GM10248 (cell line): Measurements from ENCODE around the gene MGAT4C.
"Not testable (repeated sequence)": the region's sequence is repeated elsewhere in the genome, so short reads cannot be mapped to it uniquely, and the experiment has no call there.

Experiments used
- CTCF ChIA-PET: fragments of 300-600 bp; sonication (Branson Sonifier 250); formaldehyde crosslinking; extraction: SDS; loops from one replicate; lab custom pipeline; 2021; ENCODE audit warnings: antibody characterized with exemption; lab: Yijun Ruan, JAX
- POLR2A ChIA-PET: fragments of 350-650 bp; sonication (Branson Sonifier 250); formaldehyde crosslinking; extraction: SDS; loops from one replicate; lab custom pipeline; 2020; ENCODE audit warnings: antibody characterized with exemption; lab: Yijun Ruan, JAX
- DNase-seq: peaks from one replicate; pipeline ENCODE4 v3.0.0; 2012; ENCODE audit errors: extremely low spot score
- CTCF ChIP-seq: IDR thresholded peaks from 2 replicates; pipeline ENCODE4 v1.5.1; 2012; ENCODE audit warnings: mild to moderate bottlenecking, low read depth; ENCODE audit errors: extremely low read depth, missing control alignments, control extremely low read depth

Gene MGAT4C

DNA sequence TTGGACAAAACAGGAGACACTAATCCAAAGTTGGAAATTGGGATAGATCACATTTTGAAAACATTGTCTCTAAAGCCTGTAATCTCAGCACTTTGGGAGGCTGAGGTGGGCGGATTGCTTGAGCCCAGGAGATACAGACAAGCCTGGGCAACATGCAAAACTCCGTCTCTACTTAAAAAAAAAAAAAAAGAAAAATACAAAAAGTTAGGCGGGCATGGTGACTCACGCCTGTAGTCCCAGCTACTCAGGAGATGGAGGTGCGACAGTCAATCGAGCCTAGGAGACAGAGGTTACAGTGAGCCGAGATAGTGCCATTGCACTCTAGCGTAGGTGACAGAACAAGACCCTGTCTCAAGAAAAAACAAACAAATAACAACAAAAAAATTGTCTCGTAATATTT lies 152.1 kb downstream of the MGAT4C start:
- POLR2A ChIA-PET: no interaction called here
- CTCF ChIA-PET: interaction anchor here (1.2 kb wide), 1 partner anchor 21 kb away, joined by 3 read pairs; no protein-coding TSS in a partner anchor
- no peak for DNase-seq
- TF ChIP-seq CTCF: no peak

- ChIA-PET CTCF (no interaction called here), POLR2A (no interaction called here)
- TF ChIP-seq CTCF: no peak
- no peak for DNase-seq
These were observed 159.0 kb downstream of the MGAT4C start for GRCh38 chr12:86097161-86097560.

DNA sequence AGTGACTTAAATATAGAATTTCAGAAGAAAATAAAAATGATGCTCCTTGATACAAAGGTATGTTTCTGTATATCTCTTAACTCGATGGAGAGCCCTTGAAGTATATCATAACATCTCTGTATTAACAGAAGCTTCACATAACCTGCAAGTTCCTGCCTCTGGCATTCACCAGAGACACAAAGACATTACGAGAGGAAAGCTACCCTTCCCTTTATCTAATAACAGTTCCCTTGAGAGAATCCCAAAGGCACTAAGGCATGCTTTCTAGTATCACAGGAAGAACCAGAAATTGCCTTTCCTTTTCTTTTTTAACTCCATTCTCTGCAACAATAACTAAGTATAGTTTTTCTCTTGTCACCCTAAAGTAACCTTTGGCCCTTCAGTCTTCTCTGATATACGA lies 164.5 kb downstream of the MGAT4C start:
- no peak for TF ChIP-seq CTCF
- ChIA-PET POLR2A (no interaction called here), CTCF (interaction anchor here (1.8 kb wide), 1 partner anchor 10 kb away, joined by 5 read pairs; no protein-coding TSS in a partner anchor)
- DNase-seq: no peak

- no peak for TF ChIP-seq CTCF
- ChIA-PET CTCF (interaction anchor here (2.0 kb wide), 1 partner anchor 9 kb away, joined by 5 read pairs; no protein-coding TSS in a partner anchor), POLR2A (no interaction called here)
- no peak for DNase-seq
These were observed 174.3 kb downstream of the MGAT4C start for GRCh38 chr12:86081843-86082242.

DNA sequence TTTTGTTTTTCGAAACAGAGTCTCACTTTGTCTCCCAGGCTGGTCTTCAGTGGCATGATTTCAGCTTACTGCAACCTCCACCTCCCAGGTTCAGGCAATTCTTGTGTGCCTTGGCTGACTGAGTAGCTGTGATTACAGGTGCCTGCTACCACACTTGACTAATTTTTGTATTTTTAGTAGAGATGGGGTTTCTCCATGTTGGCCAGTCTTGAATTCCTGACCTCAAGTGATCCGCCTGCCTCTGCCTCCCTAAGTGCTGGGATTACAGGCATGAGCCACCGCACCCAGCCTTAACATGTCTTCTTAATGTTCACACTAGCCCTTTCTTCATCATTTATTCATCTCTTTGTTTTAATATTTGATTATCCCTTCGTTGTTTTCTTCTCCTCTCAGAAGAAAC lies 197.1 kb downstream of the MGAT4C start:
- POLR2A ChIA-PET, CTCF ChIA-PET, DNase-seq: not testable (repeated sequence)

GRCh38 chr12:86057092-86057845 lies 198.9 kb downstream of the MGAT4C start:
- no peak for DNase-seq
- TF ChIP-seq CTCF: no peak
- ChIA-PET POLR2A (no interaction called here), CTCF (no interaction called here)

GRCh38 chr12:86052921-86053320 lies 203.3 kb downstream of the MGAT4C start:
- CTCF ChIA-PET: interaction anchor here (1.1 kb wide), 2 partner anchors 9 to 12 kb away, joined by 3 to 4 read pairs; no protein-coding TSS in a partner anchor

More at GRCh38 chr12:86052921-86053320, 203.3 kb downstream of the MGAT4C start:
- no peak for TF ChIP-seq CTCF
- POLR2A ChIA-PET: no interaction called here
- no peak for DNase-seq
